Measurements from ENCODE around the gene KANK4. TPM values are rescaled to one million over a fixed set of nuclear protein-coding genes. Genes with fewer than 3 reads are reported as not detected.
A peak's percentile ranks its signal among the peaks of the same experiment; 100 is the strongest.

The KANK4 gene
- total RNA-seq, 1 donor from 2014 or later = 1.0 TPM

DNA sequence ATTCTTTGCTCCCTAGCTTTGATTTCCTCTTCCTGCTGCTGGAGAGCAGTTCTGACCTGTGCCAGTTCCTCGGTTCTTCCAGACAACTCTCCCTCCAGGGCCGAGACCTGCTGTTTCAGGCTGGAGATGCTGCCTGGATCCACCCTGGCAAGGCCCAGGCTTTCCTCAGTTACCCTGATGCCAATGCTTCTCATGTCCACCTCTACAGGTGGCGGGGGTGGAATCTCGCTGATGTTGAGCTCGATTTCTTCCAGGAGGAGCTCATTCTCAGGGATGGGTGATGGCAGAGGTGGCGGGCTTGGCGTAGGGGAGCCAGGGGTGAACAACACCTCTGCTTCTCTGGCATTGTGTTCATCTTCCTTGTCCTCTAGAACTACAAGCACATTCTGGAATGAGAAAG is 45.3 kb downstream of the KANK4 start:
- no peak for DNase-seq (ENCODE audit: low spot score, unreplicated experiment)
- no peak overlapping the region for H3K27ac Mint-ChIP-seq
- peaks cover 3% of the 10 kb centered on the region for H3K27me3 Mint-ChIP-seq
- TF ChIP-seq, protein P1, sequence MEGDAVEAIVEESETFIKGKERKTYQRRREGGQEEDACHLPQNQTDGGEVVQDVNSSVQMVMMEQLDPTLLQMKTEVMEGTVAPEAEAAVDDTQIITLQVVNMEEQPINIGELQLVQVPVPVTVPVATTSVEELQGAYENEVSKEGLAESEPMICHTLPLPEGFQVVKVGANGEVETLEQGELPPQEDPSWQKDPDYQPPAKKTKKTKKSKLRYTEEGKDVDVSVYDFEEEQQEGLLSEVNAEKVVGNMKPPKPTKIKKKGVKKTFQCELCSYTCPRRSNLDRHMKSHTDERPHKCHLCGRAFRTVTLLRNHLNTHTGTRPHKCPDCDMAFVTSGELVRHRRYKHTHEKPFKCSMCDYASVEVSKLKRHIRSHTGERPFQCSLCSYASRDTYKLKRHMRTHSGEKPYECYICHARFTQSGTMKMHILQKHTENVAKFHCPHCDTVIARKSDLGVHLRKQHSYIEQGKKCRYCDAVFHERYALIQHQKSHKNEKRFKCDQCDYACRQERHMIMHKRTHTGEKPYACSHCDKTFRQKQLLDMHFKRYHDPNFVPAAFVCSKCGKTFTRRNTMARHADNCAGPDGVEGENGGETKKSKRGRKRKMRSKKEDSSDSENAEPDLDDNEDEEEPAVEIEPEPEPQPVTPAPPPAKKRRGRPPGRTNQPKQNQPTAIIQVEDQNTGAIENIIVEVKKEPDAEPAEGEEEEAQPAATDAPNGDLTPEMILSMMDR (IDR thresholded peaks at IDR 0.05; ENCODE audit: unreplicated experiment) = no peak
- peaks cover 7% of the 10 kb centered on the region for H3K4me1 Mint-ChIP-seq (ENCODE audit: low read depth)
- no peak overlapping the region for H3K4me3 Mint-ChIP-seq (ENCODE audit: low read depth)
- peaks cover 3% of the 10 kb centered on the region for H3K36me3 Mint-ChIP-seq (ENCODE audit: insufficient read depth)
- peaks cover 4% of the 10 kb centered on the region for H3K9me3 Mint-ChIP-seq (ENCODE audit: low read depth)

DNA sequence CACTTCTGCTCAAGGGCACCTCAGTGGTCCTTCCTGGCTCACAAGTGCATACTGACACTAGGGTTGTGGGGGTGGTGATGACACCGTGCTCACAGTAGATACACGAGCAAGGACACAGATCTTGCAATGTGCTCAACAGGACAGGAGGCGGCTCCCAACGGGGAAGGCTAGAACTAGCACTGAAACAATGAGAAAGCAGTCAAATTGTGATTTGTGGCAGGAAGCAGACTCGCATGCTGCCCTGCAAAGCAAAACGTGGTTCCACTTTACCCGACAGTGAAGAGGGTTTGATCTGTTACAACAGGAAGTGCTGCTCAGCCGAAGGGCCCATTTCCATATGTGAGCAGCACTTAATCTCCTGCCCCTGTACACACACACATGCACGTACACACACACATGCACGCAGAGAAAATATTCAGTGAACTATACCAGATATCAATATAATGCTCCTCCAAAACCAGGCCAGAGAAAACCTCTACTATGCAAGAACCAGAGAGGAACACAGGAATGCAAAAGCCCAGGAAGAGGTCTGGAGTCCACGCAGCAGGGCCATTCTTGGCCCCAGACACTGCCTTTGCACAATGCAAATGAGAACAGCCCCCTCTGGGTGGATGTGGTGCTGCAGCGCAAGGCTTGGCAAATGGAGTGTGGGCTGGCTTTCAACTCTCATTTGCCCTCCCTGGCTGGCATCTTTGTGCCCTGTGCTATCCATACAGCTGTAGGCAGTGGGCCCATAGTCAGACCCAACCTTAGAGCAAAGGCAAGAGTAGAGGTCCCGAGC is 47.1 kb downstream of the KANK4 start:
- TF ChIP-seq, protein P1 (IDR thresholded peaks at IDR 0.05; ENCODE audit: unreplicated experiment) = peak; percentile 19
- Mint-ChIP-seq H3K9me3 (ENCODE audit: low read depth) (peaks cover 3% of the 10 kb centered on the region), H3K27me3 (peaks cover 3% of the 10 kb centered on the region), H3K4me1 (ENCODE audit: low read depth) (peaks cover 4% of the 10 kb centered on the region), H3K27ac (no peak overlapping the region), H3K36me3 (ENCODE audit: insufficient read depth) (peaks cover 3% of the 10 kb centered on the region), H3K4me3 (ENCODE audit: low read depth) (no peak overlapping the region)
- DNase-seq (ENCODE audit: low spot score, unreplicated experiment) = no peak

DNA sequence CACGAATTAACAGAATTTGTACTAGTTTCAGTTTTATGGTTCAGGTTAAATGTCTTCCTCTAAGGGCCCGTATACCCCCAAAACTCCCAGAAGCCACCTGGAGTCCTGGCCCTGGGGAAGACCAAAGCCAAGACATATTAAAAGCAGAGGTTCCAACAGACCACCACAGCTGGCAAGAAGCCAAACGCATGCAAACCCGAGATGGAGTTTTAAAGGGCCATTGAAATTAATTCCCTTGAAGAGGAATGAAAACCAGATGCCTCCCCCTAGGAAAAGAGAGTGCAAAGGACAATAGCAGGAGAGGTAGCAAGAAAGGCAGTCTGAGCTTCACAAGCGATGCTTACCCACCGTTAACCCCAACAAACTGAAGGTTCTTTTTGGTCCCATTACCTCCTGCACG is 48.1 kb downstream of the KANK4 start:
- Mint-ChIP-seq H3K36me3 (ENCODE audit: insufficient read depth) (no peaks in the 10 kb centered on the region), H3K9me3 (ENCODE audit: low read depth) (no peaks in the 10 kb centered on the region), H3K4me3 (ENCODE audit: low read depth) (no peak overlapping the region), H3K27me3 (peaks cover 7% of the 10 kb centered on the region), H3K4me1 (ENCODE audit: low read depth) (peaks cover 4% of the 10 kb centered on the region), H3K27ac (no peak overlapping the region)
- TF ChIP-seq, protein P1 (IDR thresholded peaks at IDR 0.05; ENCODE audit: unreplicated experiment) = no peak
- no peak for DNase-seq (ENCODE audit: low spot score, unreplicated experiment)

DNA sequence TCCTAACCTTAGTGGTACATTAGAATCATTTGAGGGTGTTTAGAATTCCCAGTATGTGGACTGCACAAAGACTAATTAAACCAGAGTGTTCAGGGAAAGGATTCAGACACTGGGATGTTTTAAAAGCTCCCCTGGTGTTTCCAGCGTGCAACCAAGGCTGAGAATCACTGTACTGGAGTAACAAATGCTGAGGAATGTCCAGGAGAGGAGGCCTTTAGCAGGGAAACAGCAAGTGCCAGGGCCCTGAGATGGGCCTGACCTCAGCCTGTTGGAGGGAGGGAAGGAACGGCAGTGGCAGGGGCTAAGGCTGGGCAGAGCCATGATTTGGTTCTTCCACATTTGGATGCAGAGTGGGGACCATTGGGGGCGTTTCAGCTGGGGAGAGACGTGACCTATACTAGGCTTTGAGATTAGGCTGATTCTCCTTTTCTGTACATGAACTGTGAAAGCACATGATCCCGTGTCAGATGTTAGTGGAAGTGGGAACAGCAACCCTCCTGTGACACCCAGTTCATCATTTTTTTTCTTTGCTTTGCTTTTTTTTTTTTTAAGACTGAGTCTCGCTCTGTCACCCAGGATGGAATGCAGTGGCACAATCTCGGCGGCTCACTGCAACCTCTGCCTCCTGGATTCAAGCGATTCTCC is 49.3 kb downstream of the KANK4 start:
- no peaks in the 10 kb centered on the region for H3K9me3 Mint-ChIP-seq (ENCODE audit: low read depth)
- H3K27ac Mint-ChIP-seq = no peak overlapping the region
- H3K4me3 Mint-ChIP-seq (ENCODE audit: low read depth) = no peak overlapping the region
- peaks cover 4% of the 10 kb centered on the region for H3K4me1 Mint-ChIP-seq (ENCODE audit: low read depth)
- TF ChIP-seq, protein P1 (IDR thresholded peaks at IDR 0.05; ENCODE audit: unreplicated experiment) = no peak
- H3K27me3 Mint-ChIP-seq = peaks cover 7% of the 10 kb centered on the region
- DNase-seq (ENCODE audit: low spot score, unreplicated experiment) = no peak
- H3K36me3 Mint-ChIP-seq (ENCODE audit: insufficient read depth) = no peaks in the 10 kb centered on the region

DNA sequence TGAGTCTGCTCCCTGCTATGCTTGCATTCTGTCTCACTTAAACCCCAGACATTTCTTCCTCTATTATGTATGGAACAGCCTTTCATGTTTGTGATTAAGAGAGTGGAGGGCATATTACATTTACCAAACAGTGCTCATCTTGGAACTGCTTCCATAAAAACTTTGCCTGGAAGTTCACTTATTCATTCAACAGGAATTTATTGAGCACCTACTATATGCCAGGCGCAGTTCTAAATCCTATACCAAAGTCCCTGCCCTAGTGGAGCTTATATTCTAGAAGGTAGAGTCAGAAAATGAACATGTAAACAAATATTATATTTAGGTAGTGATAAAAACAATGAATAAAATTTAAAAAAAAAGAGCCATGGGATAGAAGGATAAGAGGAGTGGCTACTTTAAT is 49.8 kb downstream of the KANK4 start:
- no peak overlapping the region for H3K4me3 Mint-ChIP-seq (ENCODE audit: low read depth)
- peaks cover 4% of the 10 kb centered on the region for H3K4me1 Mint-ChIP-seq (ENCODE audit: low read depth)
- H3K36me3 Mint-ChIP-seq (ENCODE audit: insufficient read depth) = no peaks in the 10 kb centered on the region
- H3K27ac Mint-ChIP-seq = no peak overlapping the region
- TF ChIP-seq, protein P1 (IDR thresholded peaks at IDR 0.05; ENCODE audit: unreplicated experiment) = no peak
- H3K27me3 Mint-ChIP-seq = peaks cover 7% of the 10 kb centered on the region
- no peaks in the 10 kb centered on the region for H3K9me3 Mint-ChIP-seq (ENCODE audit: low read depth)
- DNase-seq (ENCODE audit: low spot score, unreplicated experiment) = no peak

All from progenitor cell of endocrine pancreas (in vitro differentiated cells).